ENCODE data around the gene PCTP.

DNA sequence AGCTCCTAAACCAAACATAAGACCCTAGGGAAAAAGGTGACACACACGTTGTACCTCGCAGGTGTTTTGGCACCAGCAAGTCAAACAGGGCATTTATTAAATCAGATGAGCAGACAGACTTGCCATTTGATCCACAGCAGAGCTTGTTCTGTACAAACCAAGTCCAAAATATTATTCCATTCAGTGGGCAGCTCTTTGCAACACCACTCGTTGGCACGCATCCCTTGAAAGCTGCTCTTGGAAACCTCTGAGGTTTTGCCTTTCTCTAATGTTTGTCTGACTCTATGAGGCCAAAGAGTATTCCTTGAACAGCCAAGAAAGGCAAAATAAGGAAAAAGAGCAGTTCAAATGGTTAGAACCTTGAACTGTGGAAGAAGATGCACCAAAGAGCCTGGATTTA is 40.9 kb upstream of the PCTP start:
- TF ChIP-seq, protein P1, sequence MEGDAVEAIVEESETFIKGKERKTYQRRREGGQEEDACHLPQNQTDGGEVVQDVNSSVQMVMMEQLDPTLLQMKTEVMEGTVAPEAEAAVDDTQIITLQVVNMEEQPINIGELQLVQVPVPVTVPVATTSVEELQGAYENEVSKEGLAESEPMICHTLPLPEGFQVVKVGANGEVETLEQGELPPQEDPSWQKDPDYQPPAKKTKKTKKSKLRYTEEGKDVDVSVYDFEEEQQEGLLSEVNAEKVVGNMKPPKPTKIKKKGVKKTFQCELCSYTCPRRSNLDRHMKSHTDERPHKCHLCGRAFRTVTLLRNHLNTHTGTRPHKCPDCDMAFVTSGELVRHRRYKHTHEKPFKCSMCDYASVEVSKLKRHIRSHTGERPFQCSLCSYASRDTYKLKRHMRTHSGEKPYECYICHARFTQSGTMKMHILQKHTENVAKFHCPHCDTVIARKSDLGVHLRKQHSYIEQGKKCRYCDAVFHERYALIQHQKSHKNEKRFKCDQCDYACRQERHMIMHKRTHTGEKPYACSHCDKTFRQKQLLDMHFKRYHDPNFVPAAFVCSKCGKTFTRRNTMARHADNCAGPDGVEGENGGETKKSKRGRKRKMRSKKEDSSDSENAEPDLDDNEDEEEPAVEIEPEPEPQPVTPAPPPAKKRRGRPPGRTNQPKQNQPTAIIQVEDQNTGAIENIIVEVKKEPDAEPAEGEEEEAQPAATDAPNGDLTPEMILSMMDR (IDR thresholded peaks at IDR 0.05), result no peak
- no peak for TF ChIP-seq POLR2A (IDR thresholded peaks at IDR 0.05; ENCODE audit: low read depth)
